ENCODE data around the gene CEACAM4. TPM values are rescaled to one million over a fixed set of nuclear protein-coding genes. Genes with fewer than 3 reads are reported as not detected.

CEACAM4 gene
- total RNA-seq, 2 experiments from 2014 or later, result not detected

DNA sequence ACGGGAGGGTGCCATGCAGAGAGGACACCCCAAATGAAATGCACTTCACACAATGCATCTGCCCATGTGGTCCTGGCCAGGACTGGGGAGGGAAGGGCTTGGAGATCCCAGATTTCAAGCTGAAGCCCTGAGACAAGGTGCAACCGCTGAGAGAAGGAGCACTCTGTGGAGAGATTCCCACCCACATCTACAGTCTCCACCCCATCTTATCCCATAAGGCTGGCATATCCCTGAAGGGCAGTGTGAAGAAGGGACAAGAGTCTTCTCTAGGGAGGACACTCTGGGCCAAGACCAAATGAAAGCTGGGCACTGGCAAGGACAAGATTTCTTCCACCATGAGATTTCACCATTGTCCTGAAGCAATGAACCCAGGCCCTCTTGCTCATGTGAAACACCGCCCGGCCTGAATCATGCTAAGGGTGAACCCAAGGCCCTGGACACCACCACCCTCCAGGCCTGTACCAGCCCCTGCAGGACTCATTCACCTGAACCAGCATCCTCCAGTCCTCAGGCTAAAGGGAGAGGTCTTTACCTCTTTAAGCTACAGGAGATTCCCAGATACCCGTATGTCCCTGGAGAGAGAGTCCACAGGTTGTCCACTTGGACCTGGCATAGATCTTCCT is 20.5 kb downstream of the CEACAM4 start:
- no peak for ATAC-seq (ENCODE audit: low read depth)
- Mint-ChIP-seq H3K27ac (no peak overlapping the region), H3K27me3 (peaks cover 40% of the 10 kb centered on the region)

DNA sequence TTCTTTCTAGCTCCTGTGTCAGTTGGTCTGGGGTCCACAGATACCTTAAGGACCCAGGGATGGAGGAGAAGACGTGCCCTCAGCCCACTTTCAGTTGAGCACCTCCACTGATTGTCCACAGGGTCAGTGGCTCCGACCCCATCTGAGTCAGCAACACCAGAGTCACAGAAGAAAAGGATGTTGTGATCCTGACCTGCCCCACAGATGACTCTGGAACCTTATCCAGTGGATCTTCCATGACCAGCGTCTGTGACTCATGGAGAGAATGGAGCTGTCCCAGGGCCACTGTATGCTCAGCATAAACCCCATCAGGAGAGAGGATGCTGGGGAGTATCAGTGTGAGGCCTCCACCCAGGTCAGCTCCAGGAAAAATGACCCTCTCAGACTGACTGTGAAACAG is 22.0 kb downstream of the CEACAM4 start:
- Mint-ChIP-seq H3K9me3 (no peaks in the 10 kb centered on the region), H3K27ac (no peak overlapping the region), H3K4me1 (no peaks in the 10 kb centered on the region), H3K36me3 (no peaks in the 10 kb centered on the region), H3K27me3 (peaks cover 36% of the 10 kb centered on the region), H3K4me3 (no peak overlapping the region)
- ATAC-seq (ENCODE audit: low read depth) (no peak), DNase-seq (no peak)
- POLR2A ChIA-PET, result no interaction called here

More for the DNA sequence above, 20.5 kb downstream of the CEACAM4 start:
- no peak for DNase-seq
- H3K4me3 Mint-ChIP-seq, result no peak overlapping the region
- no peaks in the 10 kb centered on the region for H3K4me1 Mint-ChIP-seq
- H3K36me3 Mint-ChIP-seq, result no peaks in the 10 kb centered on the region
- no peaks in the 10 kb centered on the region for H3K9me3 Mint-ChIP-seq
- POLR2A ChIA-PET, result no interaction called here

DNA sequence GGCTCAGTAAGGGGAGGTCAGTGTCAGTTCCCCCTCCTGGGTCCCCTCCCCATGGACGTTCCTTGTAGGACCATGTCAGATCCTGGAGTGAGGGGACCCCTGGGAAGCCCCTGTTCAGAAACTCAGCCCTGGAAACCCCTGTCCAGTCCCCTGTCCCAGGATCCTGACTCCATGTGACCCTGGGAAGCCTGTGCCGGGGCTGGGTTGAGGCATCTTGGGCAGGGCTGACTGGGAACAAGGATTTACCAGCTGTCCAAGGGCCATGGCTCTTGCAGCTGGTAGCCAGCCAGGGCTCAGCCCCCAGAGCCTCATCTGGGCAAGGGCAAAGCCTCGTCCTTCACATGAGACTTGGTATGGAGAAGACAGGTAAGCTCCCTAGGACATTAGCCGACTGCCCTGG is 25.1 kb downstream of the CEACAM4 start:
- no peak overlapping the region for H3K27ac Mint-ChIP-seq

DNA sequence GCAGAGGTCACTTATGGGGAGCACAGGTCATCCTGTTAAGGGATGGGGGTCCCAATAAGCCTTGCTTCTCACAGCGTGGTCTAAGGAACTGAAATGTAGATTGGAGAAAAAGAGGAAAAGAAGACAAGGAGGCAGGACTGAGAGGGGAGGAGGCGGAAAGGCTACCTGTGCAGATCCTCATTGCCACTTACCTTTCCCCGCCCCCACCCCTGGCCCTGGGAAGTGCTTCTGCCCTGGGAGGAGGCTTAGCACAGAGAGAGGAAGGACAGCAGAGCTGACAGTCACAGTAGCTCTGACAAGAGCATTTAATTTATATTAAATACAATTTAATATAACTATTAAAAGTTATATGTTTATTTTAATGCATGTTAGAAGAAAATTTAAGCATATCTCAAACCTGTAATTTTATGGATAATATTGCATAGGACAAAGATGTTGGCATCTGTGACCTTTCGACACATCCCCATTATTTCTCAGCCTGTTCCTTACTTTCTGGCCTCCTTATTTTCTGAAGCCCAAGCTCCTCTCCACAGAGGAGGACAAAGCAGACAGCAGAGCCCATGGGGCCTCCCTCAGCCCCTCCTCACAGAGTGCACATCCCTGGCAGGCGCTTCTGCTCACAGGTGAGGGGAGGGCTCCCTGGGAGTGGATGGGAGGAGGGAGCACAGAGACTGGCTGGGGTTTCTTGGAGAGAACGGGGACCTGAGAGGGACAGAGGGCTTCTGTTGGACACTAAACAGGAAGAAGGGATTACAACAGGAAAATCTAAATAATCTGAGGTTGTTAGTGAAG is 27.5 kb downstream of the CEACAM4 start:
- Mint-ChIP-seq H3K4me3 (no peak overlapping the region), H3K27ac (no peak overlapping the region), H3K4me1 (peaks cover 12% of the 10 kb centered on the region), H3K9me3 (no peaks in the 10 kb centered on the region), H3K27me3 (peaks cover 51% of the 10 kb centered on the region), H3K36me3 (no peaks in the 10 kb centered on the region)
- POLR2A ChIA-PET, result no interaction called here
- ATAC-seq (ENCODE audit: low read depth), result no peak
- DNase-seq, result no peak

More for the DNA sequence above, 25.1 kb downstream of the CEACAM4 start:
- DNase-seq (no peak), ATAC-seq (ENCODE audit: low read depth) (no peak)
- no peaks in the 10 kb centered on the region for H3K36me3 Mint-ChIP-seq
- H3K4me1 Mint-ChIP-seq, result peaks cover 4% of the 10 kb centered on the region
- no peak overlapping the region for H3K4me3 Mint-ChIP-seq
- POLR2A ChIA-PET, result no interaction called here
- peaks cover 39% of the 10 kb centered on the region for H3K27me3 Mint-ChIP-seq
- H3K9me3 Mint-ChIP-seq, result no peaks in the 10 kb centered on the region

DNA sequence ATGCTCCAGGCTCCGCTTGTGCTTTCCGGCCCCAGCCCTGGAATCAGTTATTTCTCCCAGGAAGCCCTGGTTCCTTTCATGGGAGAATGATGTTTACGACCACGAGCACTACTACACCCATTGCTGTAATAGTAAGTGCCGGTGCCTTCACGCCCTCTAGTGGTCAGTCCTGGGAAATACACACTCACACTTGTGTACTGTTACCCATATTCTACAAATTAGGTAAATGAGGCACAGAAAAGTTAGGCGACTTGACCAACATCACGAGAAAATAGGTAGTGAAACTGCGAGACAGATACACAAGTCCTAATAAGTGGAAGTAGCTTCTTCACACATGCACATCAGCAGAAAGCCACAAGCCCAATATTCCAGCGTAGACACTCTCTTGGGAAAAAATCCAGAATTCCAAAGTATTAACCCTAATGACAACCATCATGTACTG is 29.3 kb downstream of the CEACAM4 start:
- POLR2A ChIA-PET, result interaction anchor here (0.6 to 1.5 kb wide), 3 partner anchors 22 to 43 kb away, joined by 3 read pairs; partner anchors contain the start of gene CEACAM21
- peak overlapping the region; percentile 66 for H3K4me3 Mint-ChIP-seq
- no peaks in the 10 kb centered on the region for H3K36me3 Mint-ChIP-seq
- ATAC-seq (ENCODE audit: low read depth) (peak; percentile 69), DNase-seq (peak; percentile 52)
- peaks cover 12% of the 10 kb centered on the region for H3K4me1 Mint-ChIP-seq
- H3K27me3 Mint-ChIP-seq, result peaks cover 42% of the 10 kb centered on the region
- H3K9me3 Mint-ChIP-seq, result no peaks in the 10 kb centered on the region
- no peak overlapping the region for H3K27ac Mint-ChIP-seq

DNA sequence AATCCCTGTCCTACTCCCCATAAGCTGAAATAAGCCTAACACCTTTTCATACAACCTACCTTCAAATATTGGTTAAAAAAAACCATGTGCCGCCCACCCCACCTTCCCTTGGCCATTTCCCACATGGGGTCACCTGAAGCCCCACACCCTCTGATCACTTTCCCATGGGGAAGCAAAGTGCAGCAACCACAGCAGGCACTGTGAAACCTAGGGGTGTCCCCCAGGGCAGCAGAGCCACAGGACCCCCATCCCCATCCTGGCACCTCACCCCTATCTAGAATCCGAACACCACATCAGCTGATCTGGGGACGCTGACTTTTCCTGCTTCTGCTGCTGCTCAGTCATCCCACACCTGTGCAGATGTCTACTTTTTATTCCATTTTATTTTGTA is 31.0 kb downstream of the CEACAM4 start:
- Mint-ChIP-seq H3K4me3 (no peak overlapping the region), H3K4me1 (peaks cover 12% of the 10 kb centered on the region), H3K9me3 (no peaks in the 10 kb centered on the region), H3K27me3 (peaks cover 50% of the 10 kb centered on the region), H3K36me3 (no peaks in the 10 kb centered on the region), H3K27ac (no peak overlapping the region)
- DNase-seq (no peak), ATAC-seq (ENCODE audit: low read depth) (no peak)
- POLR2A ChIA-PET, result interaction anchor here (1.5 kb wide), 1 partner anchor 25 kb away, joined by 3 read pairs; no protein-coding TSS in a partner anchor

DNA sequence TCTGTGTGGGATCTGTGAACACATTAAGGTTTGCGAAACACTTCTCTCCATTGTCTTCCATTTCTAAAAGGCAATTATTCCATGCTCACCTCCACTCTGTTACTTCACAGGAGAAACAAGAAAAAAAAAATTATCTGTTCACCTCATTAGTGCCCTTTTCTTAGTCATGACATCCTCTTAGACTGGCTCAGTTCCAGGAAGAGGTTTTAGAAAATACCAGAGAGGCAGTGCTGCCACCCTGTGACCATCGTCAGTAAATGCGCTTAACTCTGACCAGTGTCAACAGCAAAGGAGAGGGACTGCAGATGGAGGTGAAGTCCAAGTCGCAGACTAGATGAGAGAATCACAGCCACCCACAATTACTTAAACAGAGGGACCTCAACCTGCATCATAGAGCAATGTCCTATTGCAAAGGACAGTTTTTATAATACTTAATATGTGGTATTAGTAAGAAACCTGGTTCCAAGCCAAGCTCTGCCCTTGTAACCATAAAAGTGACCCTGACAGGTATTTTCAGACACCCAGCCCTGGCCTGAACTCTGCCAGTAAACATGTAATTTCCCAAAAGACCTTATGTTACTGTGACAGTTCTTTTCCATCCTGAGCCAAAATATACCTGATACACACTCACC is 31.5 kb downstream of the CEACAM4 start:
- Mint-ChIP-seq H3K4me3 (no peak overlapping the region), H3K27me3 (peaks cover 46% of the 10 kb centered on the region), H3K36me3 (no peaks in the 10 kb centered on the region), H3K9me3 (no peaks in the 10 kb centered on the region), H3K4me1 (peaks cover 12% of the 10 kb centered on the region), H3K27ac (no peak overlapping the region)
- POLR2A ChIA-PET, result no interaction called here
- peak; percentile 86 for ATAC-seq (ENCODE audit: low read depth)
- peak; percentile 68 for DNase-seq

DNA sequence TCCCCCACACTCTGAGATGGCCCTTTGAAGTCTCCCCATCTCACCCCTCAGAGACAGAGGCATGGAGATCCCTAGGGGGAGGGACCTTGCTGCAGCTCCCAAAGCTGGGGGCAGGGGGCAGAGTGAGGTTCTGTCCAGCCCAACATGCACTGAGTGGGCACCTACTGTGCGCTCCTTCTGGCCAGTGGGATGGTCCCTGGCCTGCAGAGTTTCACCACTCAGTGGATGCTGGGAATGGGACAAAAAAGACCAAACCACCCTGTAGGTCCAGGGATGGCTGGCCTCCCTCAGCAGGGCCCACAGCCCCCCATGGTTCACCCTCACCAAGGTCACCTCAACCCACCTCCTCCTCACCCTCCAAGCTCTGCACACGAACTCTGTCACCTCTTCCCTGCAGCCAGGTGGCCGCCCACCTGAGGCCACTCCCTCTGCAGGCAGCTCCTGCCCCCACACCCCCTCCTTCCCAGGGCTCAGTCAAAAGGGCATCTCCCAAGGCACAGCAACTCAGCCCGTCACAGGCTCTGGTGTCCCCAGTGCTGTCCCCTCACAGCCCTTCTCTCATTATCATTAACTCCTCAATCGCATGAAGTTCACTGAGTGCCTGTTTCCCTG is 34.8 kb downstream of the CEACAM4 start:
- POLR2A ChIA-PET, result no interaction called here
- Mint-ChIP-seq H3K36me3 (peaks cover 2% of the 10 kb centered on the region), H3K4me1 (peaks cover 8% of the 10 kb centered on the region), H3K27me3 (peaks cover 29% of the 10 kb centered on the region), H3K4me3 (no peak overlapping the region), H3K9me3 (no peaks in the 10 kb centered on the region), H3K27ac (no peak overlapping the region)
- DNase-seq (no peak), ATAC-seq (ENCODE audit: low read depth) (no peak)

DNA sequence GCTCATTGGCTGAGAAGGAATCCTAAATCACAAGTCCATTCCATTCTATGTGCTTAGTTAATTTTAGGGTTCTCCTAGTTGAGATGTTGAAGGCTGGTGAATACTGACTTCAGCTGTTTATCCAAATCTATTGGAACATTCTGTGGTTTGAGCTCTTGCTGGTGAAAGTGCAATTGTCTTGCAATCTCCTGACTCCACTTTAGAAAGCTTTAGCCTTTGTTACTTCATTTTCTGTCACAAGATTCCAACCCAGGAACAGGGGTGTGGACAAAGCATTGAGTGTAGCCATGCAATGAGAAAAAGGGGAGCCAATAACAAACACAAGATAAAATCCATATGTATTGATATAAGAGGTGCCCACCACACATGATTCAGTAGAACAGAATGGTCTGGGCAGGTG is 35.9 kb downstream of the CEACAM4 start:
- DNase-seq, result no peak
- POLR2A ChIA-PET, result no interaction called here
- Mint-ChIP-seq H3K4me1 (peaks cover 8% of the 10 kb centered on the region), H3K27me3 (peaks cover 19% of the 10 kb centered on the region), H3K36me3 (peaks cover 2% of the 10 kb centered on the region), H3K27ac (no peak overlapping the region), H3K9me3 (no peaks in the 10 kb centered on the region), H3K4me3 (no peak overlapping the region)
- no peak for ATAC-seq (ENCODE audit: low read depth)

DNA sequence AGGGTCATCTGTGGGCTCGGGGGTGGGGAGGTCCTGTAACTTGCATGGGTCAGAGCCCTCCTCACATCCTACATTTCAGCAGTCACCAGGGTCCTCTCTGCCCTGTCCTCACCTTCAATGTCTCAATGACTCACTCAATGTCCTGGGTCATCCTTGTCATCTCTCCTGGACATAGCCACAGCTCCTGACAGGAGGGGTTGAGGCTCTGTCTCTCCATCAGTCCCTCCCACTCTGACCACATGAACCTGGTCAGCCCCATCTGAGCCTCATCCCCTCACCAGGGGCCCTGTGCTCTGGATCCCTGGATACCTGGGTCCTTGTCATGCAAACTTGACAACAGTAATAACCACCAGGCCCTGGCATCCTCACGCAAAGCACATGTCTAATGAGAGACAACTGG is 37.5 kb downstream of the CEACAM4 start:
- H3K9me3 Mint-ChIP-seq, result no peaks in the 10 kb centered on the region
- no peak for DNase-seq
- H3K36me3 Mint-ChIP-seq, result peaks cover 12% of the 10 kb centered on the region
- no peak overlapping the region for H3K27ac Mint-ChIP-seq
- no peak overlapping the region for H3K4me3 Mint-ChIP-seq
- H3K27me3 Mint-ChIP-seq, result peaks cover 13% of the 10 kb centered on the region
- H3K4me1 Mint-ChIP-seq, result peaks cover under 1% of the 10 kb centered on the region
- POLR2A ChIA-PET, result no interaction called here
- ATAC-seq (ENCODE audit: low read depth), result no peak

DNA sequence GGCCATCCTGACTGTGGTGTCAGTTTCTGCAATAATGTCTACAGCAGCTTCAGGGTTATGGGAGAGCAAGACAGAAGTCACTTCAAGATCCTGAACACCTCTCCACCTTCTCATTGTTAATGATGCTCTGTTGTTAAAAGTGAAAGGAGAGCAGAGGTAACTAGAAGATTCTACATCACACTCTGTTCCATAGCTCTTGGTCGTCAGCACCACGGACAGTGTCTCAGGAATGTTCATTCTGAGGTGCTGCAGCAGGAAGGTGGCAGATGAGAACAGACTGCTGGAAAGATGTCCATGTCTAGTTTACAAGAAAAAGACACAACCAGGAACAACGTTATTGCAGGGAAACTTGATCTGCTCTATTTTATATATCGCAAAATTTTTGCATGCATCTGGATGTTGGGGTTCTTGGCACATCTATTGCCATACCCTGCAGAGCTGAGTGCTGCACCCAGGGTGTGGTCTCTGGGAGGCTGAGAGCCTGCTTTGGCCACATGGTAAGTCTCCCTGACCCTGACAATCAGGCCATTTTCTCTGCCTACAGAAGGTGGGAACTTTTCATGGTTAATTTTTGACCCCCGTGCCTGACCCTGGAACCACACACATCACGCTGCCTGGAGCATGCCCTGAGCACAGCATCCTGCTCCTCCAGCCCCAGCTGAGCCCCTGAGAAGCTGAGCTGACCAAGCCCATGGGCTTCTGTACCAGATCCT is 38.2 kb downstream of the CEACAM4 start:
- ATAC-seq (ENCODE audit: low read depth), result no peak
- Mint-ChIP-seq H3K27me3 (peaks cover 11% of the 10 kb centered on the region), H3K9me3 (no peaks in the 10 kb centered on the region), H3K4me1 (no peaks in the 10 kb centered on the region), H3K4me3 (no peak overlapping the region), H3K36me3 (peaks cover 15% of the 10 kb centered on the region), H3K27ac (no peak overlapping the region)
- POLR2A ChIA-PET, result no interaction called here
- DNase-seq, result no peak

DNA sequence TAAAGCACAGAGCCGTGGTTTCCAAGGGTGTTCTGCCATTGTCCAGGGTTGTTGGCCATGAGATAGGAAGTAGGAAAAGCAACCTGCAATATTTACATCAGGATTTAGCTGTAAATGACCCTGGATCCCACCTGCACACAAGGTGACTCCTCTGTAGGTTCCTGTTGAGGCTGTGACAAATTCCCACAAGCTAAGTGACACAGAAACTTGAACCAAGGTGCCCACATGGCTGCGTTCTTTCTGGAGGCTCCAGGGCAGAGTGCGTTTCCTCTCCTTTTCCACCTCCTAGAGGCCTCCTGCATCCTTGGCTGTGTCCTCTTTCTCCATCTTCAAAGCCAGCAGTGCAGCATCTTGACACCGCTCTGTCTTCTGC is 39.0 kb downstream of the CEACAM4 start:
- no peak overlapping the region for H3K27ac Mint-ChIP-seq
- H3K36me3 Mint-ChIP-seq, result peaks cover 24% of the 10 kb centered on the region
- H3K4me1 Mint-ChIP-seq, result no peaks in the 10 kb centered on the region
- no peak for ATAC-seq (ENCODE audit: low read depth)
- POLR2A ChIA-PET, result no interaction called here
- no peak overlapping the region for H3K4me3 Mint-ChIP-seq
- DNase-seq, result no peak
- peaks cover 8% of the 10 kb centered on the region for H3K9me3 Mint-ChIP-seq
- H3K27me3 Mint-ChIP-seq, result peaks cover 10% of the 10 kb centered on the region

Data from activated naive CD8-positive, alpha-beta T cell treated with anti-CD3 and anti-CD28 coated beads, Interleukin-2, amount 10 ng/mL, durations not matched to agents 7 days and 5 days (primary cell).